Epithelial cell of esophagus (primary cell): ENCODE data around the gene RANBP17.

Experiments
- DNase-seq: peaks from one replicate; pipeline ENCODE4 v3.0.0; 2010; ENCODE audit warnings: low read depth
- H3K4me3 ChIP-seq: 2 replicates; pipeline ENCODE4 v1.5.1; 2011; ENCODE audit warnings: mild to moderate bottlenecking, low read length, control low read depth
- TF ChIP-seq, protein P1 (sequence below): IDR thresholded peaks from 2 replicates; pipeline ENCODE4 v1.5.1; 2011; ENCODE audit warnings: low read depth, mild to moderate bottlenecking, low read length, control low read depth, inconsistent platforms; ENCODE audit not compliant: insufficient read depth; ENCODE audit errors: missing control alignments

The RANBP17 gene

GRCh38 chr5:171340491-171340890 is 478.7 kb downstream of the RANBP17 start:
- H3K4me3 ChIP-seq, result no peak overlapping the region
- DNase-seq, result no peak
- TF ChIP-seq, protein P1, sequence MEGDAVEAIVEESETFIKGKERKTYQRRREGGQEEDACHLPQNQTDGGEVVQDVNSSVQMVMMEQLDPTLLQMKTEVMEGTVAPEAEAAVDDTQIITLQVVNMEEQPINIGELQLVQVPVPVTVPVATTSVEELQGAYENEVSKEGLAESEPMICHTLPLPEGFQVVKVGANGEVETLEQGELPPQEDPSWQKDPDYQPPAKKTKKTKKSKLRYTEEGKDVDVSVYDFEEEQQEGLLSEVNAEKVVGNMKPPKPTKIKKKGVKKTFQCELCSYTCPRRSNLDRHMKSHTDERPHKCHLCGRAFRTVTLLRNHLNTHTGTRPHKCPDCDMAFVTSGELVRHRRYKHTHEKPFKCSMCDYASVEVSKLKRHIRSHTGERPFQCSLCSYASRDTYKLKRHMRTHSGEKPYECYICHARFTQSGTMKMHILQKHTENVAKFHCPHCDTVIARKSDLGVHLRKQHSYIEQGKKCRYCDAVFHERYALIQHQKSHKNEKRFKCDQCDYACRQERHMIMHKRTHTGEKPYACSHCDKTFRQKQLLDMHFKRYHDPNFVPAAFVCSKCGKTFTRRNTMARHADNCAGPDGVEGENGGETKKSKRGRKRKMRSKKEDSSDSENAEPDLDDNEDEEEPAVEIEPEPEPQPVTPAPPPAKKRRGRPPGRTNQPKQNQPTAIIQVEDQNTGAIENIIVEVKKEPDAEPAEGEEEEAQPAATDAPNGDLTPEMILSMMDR, result no peak

DNA sequence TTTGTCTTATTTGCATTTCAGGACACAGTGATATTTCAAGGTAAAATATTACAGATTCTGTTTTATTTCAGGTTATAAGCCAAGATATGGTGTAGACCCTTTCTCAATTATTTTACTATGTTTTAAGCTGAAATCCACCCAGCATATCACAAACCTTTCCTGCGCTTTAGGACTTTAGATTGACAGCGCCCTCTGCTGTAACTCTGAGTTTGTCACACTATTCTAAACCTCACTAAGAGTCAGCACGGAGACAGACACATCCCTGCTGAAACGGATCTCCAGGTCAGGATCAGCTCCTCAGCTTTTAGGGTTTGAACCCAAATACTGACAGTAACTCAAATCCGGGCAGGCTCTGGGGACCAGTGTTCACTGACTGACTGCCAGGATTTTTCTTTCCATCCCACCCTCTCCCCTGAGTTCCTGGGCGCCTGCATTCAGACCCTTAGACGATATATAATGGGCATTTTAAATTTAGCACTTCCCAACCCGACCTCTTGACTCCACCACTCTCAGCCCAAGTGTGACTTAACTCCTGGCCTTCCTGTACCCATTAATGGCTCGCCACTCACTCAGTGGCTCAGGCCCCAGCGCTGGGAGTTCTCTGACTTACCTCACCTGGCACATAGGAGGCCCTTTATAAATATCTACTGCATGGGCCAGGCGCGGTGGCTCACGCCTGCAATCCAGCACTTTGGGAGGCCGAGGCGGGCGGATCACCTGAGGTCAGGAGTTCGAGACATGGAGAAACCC is 480.7 kb downstream of the RANBP17 start:
- peak; percentile 66 for DNase-seq
- no peak overlapping the region for H3K4me3 ChIP-seq
- TF ChIP-seq, protein P1, result peak; percentile 80

- no peak overlapping the region for H3K4me3 ChIP-seq
- no peak for DNase-seq
- TF ChIP-seq, protein P1, result no peak
These were observed 483.3 kb downstream of the RANBP17 start for GRCh38 chr5:171344936-171345608.
